Left colon (tissue), 2 donors: ENCODE measurements around the gene CASP9. TPM values are rescaled to one million over a fixed set of nuclear protein-coding genes. Genes with fewer than 3 reads are reported as not detected.
"Not testable (repeated sequence)": the region's sequence is repeated elsewhere in the genome, so short reads cannot be mapped to it uniquely, and the experiment has no call there.

Source experiments
- ATAC-seq: fragments of 200-7000 bp; cut with Tn5 transposase; one replicate; pipeline ENCODE4 v1.9.1; 2020; ENCODE audit warnings: mild to moderate bottlenecking, moderate library complexity
- DNase-seq, 2 donors: peaks; one replicate each; pipeline ENCODE4 v3.0.0-alpha.2; 2020
- intact Hi-C, 2 donors: fragments of 100-400 bp; cut with DNase I in 1 of 2; cut with micrococcal nuclease in 1 of 2; formaldehyde crosslinking; loops; one replicate each; pipeline versions ENCODE4 v1.11.2 to v1.14.0; 2022; cut with DNase I, micrococcal nuclease
- total RNA-seq, 2 donors: library from RNA; stranded (reverse); fragmentation: NEBNext Ultra II Directional; extraction: Animal tissue kit (Norgen Biotek cat#: 25700); gene quantifications; one replicate each; pipeline ENCODE4 v1.2.1, GENCODE V29; 2021
- donor health status: DM: no; HTN: no; CAD: no.
- donor health status: DM: yes; HTN: yes; CAD: no.

The CASP9 gene
- total RNA-seq, 2 donors from 2014 or later, result 9.9 to 16.9 TPM

DNA sequence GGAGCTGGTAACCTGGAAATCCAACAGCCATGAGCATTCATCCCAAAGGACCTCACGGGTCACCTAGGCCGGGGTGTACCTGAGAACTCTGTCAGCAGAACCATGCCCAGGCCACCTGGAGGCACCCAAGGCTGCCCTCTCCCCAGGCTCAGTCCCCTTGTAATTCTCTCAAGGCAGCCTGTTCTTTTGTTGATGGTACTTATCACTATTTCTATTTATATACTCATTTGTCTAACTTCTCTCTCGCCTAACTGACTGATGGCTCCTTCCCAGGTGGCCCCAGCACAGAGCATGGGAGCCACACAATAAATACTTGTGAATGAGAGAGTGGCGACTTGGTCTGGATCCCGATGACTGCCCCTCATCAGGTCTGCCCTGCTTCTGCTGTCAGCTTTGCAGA lies 16.7 kb downstream of the CASP9 start:
- intact Hi-C loops, result no loop called here

DNA sequence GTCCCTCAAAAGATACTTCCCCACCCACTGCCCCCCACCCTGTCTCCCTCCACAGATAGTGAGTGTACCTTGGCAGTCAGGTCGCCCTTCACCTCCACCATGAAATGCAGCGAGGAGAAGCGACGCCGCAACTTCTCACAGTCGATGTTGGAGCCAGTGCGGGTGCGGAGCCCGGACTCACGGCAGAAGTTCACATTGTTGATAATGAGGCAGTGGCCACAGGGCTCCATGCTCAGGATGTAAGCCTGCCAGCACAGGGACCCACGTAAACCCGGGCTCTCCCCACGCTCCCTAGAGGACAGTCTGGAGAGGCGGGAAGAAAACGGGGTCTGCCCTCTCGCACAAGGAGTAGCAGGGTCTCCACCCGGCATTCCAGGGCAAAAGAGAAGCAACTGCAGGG lies 17.2 kb downstream of the CASP9 start:
- ATAC-seq, result no peak
- no peak for DNase-seq
- intact Hi-C loops, result no loop called here

More for the DNA sequence above, 16.7 kb downstream of the CASP9 start:
- DNase-seq, result no peak
- ATAC-seq, result no peak

DNA sequence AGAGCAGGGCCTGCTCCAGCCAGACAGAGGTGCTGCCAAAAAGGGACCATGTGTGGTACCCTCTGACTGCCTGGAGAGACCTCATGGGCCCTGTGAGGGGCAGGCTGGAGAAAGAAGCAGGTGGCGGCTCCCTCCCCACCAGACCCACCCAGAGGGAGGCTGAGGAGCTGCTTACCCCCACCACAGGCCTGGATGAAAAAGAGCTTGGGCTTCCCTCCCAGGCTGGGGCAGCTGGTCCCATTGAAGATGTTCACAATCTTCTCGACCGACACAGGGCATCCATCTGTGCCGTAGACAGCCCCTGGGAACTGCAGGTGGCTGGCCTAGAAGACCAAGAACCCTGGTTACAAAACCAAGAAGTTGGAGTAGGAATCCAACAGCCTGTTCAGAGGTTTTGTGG lies 19.6 kb downstream of the CASP9 start:
- no peak for DNase-seq
- no peak for ATAC-seq
- intact Hi-C loops, result no loop called here

DNA sequence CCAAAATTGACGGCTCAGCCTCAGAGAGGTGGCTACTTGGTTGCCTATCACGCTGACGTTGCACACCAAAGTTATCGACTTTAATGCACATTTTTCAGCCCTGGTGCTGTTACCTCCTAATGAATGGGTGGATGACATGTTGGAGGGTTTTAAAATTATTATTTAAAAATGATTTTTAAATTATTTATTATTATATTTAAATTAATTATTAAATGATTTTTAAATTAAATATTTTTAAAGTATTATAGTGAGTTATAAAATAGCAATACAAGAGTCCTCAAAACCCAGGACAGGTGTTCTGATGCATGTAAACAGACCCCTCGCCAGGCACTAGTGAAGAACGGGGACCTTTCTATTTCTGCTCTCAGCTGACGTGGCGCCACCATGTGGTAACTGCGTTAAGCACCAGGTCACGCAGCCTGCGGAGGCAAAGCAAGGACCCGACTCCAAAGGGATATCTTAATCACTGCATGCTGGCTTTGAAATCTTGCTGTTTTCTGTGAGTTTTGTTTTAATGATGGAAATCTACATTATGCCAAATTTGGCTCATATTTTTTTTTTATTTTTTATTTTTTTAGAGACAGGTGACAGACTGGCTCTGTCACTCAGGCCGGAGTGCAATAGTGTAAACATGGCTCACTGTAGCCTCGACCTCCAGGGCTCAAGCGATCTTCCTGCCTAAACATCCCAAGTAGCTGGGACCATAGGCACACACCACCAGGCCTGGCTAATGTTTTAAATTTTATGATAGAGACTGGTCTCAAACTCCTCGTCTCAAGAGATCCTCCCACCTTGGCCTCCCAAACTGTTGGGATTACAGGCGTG lies 22.6 kb downstream of the CASP9 start:
- intact Hi-C loops, result no loop called here
- ATAC-seq, result peak; percentile 73
- DNase-seq, result peak in 1 of 2 donors; percentile 75

DNA sequence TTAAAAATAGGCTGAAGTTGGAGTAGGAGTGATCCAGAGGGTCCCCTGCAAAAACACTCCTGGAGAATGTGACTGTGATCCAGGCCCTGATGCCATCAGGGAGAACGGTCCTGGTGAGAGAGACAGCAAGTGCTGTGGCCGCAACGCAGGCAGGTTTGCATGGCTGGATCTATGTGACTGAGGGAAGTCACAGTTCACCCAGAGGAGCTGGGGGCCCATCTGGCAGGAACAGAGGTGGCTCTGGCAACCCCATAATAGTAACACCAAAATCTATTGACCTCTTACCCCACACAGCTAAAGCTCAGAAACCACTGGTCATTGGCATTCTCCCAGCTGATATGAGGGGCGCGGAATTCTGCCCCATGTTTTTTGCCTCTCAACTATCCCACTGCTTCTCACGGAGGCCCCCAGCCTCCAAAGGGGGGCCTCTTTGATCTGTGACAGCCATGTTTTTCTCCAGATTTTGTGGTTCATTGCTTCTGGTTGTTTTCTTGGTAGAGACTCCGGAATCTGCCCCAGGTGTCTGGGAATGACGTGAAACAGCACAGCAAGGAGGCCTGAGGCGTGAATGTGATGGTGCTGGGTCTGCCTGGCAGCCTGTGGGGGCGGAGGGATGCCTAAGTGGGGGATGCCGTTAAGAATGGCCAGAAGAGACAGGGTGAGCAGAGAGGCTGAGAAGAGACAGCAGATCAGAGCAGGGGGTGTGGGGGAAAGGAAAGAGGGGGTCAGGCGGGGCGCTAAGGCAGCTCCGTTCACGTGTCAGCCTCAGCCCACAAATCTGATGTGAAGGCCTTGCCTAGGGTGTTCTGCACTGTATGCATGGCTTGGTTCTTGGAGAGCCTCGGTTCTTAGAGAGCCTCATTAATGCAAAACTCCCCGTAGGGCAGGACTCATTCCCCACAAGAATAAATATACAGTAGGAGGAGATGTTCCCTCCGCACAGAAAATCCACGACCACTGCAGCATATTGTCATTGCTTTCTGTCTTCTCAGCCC lies 23.5 kb downstream of the CASP9 start:
- ATAC-seq, result no peak
- intact Hi-C loops, result no loop called here
- DNase-seq, result no peak

DNA sequence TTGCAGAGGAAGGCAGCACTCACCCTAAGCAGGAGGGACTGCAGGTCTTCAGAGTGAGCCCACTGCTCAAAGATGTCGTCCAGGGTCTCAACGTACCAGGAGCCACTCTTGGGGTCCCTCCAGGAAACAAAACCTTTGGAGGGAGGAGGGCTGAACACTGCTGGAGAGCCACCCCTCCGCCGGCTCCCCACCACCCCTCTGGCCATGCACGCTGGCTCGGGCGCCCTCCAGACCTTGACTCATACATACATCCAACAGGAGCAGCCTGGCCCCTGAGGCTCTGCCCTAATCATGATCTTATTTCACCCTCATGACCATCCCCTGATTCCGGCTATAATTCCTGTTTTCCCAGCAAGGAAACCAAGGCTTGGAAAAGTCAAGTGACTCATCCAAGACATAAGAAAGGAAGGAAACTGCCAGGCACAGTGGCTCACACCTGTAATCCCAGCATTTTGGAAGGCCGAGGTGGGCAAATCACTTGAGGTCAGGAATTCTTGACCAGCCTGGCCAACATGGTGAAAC lies 30.1 kb downstream of the CASP9 start:
- no peak for DNase-seq
- intact Hi-C loops, result no loop called here
- no peak for ATAC-seq

DNA sequence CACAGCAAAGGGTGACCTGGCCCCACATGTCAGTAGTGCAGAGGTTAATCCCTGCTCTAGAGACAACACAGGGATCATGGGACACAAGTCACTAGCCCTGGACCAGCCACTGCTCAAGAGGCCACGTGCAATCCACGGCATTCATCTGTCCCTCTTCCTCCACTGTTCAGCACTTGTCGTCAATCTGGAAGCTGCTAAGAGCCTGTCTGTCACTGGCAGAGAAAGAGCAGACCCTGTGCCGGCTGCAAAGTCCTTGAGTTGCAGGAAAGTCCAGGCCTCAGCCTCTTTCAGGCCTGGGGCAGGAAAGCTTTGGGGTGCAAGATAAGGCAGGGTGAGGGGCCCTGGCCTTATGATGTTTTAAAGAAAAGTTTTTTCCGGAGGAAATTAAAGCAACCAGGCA lies 31.4 kb downstream of the CASP9 start:
- intact Hi-C loops, result no loop called here
- ATAC-seq (no peak), DNase-seq (no peak)

DNA sequence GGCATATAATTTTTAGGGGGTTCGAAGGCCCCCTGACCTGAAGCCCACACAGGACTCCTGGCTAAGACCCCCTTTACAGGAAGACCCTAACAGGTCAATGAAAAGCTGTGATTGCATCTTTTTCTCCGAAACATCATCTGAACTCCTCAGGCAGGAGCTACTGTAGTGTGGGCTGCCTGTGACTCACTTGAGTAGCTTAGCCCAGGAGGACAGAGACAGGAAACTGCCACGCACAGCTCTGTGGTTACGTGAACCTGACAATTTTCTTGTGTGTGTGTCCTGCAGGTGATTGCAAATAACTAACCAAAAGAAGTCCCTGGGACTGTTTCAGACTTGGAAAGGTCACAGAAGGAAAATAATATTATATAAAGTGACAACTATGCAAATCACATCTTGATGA lies 33.0 kb downstream of the CASP9 start:
- intact Hi-C loops, DNase-seq, ATAC-seq: not testable (repeated sequence)

DNA sequence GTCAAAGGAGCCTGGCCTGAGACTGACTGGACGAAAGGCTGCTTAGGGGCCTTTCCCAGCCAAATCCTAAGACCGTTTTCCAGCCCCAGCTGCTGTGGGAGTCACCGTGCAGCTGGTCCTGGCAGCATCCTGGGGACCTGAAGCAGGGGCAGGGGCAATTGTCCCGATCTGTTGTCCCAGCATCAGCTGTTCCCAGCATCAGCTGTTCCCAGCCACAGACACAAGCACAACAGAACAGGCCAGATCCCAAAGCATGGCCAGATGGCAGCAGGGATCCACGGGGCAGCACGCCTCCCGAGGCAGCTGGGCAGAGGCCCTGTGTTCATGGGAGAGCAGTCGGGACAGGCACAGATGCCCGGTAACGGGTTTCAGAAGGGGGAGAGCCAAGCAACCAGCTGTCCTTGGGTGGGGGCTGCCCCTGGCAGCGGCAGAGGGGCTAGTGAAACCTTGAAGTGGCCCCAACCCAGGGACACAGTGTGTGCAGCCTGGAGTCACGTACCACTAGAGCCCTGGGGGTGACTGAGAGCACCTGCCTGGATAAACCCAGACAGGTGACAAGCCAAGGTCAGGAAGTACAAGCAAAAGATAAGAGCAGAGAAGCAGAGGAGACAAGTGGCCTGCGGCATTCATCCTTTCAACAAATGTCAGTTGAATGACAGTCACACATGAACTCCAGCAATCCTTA lies 34.8 kb downstream of the CASP9 start:
- no peak for DNase-seq

DNA sequence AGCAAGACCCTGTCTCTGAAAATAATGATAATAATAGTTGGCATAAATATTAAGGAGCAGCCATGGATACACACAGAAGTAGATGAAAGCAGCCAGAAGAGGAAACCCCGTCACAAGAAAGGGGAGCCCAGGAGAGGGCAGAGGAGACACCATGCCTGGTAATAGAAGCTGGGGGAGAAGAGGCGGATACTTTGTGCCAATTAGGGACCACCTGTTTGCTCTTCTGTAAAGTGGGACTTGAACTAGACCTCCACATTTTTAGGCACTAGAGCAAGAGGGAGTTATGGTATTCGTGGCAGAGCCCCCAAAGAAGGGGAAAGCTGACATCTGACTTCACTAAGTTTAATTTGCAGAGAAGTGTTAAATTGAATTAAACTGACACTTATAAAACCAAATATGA lies 35.6 kb downstream of the CASP9 start:
- no peak for ATAC-seq
- DNase-seq, result no peak
- intact Hi-C loops, result no loop called here

More for the DNA sequence above, 34.8 kb downstream of the CASP9 start:
- intact Hi-C loops, result no loop called here
- no peak for ATAC-seq

DNA sequence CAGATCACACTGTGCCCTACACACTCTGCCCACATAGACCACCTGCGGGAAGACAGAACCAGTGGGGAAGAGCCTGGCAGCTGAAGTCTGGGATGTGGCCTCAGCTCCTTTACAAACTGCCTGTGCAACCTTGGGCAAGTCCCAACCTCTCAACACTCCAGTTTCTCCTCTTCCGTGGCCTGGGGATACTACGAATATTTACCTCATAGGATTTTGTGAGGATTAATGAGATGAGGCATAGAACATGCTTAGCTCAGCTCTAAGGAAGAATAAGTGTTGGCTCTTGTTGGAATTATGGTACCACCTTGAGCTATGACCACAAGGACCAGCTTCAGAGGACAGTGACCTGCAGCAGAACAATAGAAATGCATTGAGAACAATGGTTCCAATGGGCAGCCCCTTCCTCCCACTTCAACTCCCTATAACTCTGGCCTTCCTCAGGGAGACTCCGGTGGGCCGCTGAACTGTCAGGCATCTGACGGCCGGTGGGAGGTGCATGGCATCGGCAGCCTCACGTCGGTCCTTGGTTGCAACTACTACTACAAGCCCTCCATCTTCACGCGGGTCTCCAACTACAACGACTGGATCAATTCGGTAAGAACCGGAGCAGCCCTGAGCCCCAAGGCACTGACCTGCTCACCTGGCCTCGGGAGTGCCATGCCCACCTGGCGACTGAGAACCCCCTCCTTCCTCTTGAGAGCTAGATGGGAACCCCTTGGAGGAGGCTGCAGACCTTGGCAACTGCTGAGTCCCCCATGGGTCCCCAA lies 37.0 kb downstream of the CASP9 start:
- intact Hi-C loops, DNase-seq, ATAC-seq: not testable (repeated sequence)

DNA sequence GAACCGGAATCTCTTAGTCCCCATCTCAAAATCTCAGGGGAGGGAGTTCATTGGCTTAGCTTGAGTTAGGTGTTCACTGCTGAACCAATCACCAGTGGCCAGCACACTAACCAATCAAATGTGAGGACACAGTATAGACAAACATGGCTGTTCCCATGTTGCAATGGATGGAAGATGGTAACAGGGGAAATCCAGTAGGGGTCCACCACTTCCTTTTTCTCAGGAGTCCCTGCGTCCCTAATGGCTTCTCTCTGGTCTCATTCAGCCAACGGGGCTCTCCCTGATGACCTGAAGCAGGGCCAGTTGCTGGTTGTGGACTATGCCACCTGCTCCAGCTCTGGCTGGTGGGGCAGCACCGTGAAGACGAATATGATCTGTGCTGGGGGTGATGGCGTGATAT lies 38.4 kb downstream of the CASP9 start:
- DNase-seq (no peak), ATAC-seq (no peak)
- intact Hi-C loops, result no loop called here

DNA sequence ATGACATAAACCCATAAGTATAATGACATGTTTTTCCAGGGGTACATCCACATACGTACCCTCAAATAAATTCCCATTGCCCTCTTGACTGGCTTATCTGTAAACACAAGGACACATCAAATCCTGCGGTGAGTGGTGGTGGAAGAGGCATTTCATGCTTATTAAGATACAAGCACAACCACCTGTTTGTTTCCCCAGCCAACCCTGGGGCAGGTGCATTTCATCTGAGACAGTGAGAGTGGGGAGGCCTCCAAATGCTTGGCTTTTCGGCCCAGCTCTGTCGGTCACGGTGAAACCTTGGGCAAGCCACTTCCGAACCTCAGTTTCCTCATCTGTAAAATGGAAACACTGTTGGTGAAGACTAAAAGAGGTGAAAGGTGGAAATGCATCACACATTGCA lies 39.6 kb downstream of the CASP9 start:
- ATAC-seq, intact Hi-C loops, DNase-seq: not testable (repeated sequence)

DNA sequence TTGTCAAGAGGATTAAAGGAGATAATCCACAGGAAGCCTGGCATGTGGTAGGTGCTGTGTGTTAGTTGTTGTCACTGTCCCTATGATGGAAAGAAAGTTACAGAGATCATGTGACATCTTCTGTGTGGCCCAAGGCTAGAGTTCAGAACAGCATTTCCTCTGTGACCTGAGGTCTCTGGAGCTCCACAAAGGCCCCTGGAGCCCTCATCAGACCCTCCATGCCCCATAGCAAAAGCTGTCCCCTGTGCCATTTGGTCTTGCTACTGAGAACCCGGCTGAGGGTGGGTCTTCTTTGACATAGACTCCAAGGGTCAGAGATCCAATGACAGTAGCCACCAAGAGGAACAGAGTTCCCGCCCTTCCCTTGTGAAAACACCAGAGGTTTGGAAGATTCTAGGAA lies 40.0 kb downstream of the CASP9 start:
- ATAC-seq (no peak), DNase-seq (no peak)

DNA sequence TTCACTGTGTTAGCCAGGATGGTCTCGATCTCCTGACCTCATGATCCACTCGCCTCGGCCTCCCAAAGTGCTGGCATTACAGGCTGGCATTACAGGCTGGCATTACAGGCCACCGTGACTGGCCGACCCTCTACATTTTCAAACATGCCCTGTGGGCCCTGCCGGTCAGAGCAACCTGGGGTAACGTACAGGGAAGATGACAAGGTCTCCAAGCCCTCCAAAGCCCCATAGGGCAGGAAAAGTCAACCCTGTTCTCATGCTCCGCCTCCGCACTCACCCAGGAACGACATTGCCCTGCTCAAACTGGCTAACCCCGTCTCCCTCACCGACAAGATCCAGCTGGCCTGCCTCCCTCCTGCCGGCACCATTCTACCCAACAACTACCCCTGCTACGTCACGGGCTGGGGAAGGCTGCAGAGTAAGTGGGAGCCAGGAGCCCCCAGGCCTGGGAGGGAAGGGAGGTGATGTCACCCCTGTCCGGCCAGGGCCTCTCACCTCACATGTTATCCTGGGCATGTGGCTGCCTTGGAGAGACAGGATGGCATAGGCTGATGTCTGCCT lies 41.0 kb downstream of the CASP9 start:
- DNase-seq, intact Hi-C loops, ATAC-seq: not testable (repeated sequence)

More for the DNA sequence above, 40.0 kb downstream of the CASP9 start:
- intact Hi-C loops, result no loop called here

DNA sequence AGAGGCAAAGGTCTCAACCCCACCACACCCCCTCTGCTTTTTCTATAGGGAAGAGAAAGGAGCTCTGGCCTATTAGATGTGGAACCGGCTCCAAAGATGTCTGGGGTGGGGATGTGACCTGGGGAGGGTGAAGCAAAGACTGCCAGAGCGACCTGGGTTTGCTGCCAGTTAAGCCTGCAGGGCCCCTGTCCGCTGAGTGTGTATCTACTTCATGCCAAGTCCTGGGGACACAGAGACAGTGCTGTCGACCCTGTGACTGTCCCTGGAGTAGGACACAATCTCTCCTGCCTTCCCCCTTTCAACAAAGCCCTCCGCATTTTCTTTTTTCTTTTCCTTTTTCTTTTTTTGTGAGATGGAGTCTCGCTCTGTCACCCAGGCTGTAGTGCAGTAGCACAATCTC lies 41.6 kb downstream of the CASP9 start:
- intact Hi-C loops, ATAC-seq, DNase-seq: not testable (repeated sequence)

DNA sequence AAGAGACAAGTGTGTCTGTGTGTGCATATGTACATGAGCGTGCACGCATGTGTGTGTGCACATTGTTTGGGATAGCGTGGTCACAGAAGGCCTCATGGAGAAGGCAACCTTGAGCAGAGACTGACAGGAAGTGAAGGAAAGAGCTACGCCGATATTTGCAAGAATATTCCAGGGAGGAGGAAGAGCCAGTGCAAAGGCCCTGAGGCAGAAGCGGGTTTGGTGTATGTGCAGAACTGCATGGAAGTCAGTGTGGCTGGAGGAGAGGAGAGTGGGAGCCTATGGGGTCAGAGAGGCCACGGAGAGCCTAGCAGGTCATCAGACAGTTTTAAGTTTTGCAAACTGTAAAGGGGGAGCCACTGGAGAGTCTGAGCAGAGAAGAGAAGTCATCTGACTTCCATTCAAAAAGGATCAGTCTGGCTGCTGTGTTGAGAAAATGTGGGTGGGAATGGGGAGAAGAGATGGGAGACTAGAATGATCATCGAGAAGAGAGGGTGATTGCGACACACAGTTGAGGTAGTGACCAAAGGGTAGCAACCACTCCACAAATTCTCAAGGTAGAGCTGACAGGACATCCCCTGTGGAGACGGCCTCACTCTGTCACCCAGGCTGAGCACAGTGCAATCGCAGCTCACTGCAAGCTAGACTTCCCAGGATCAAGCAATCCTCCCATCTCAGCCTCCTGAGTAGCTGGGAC lies 44.2 kb downstream of the CASP9 start:
- ATAC-seq, result no peak
- intact Hi-C loops, result no loop called here
- DNase-seq, result no peak
